Trophoblast cell (in vitro differentiated cells and primary cell): ENCODE data around the gene HUS1B.

Experiments
- DNase-seq, 2 donors: peaks; one replicate each; pipeline ENCODE4 v3.0.0-alpha.2; 2016
- H2AFZ ChIP-seq: 2 replicates; pipeline ENCODE4 v1.6.1; 2013; ENCODE audit warnings: low read length, moderate library complexity, mild to moderate bottlenecking; ENCODE audit not compliant: insufficient read depth, poor library complexity
- H2AK5ac ChIP-seq: 2 replicates; pipeline ENCODE4 v1.6.1; 2013; ENCODE audit warnings: mild to moderate bottlenecking, low read length
- H2BK120ac ChIP-seq: 2 replicates; pipeline ENCODE4 v1.6.1; 2013; ENCODE audit warnings: low read length, mild to moderate bottlenecking, moderate library complexity; ENCODE audit not compliant: insufficient read depth, poor library complexity
- H2BK12ac ChIP-seq: 2 replicates; pipeline ENCODE4 v1.6.1; 2013; ENCODE audit warnings: mild to moderate bottlenecking, low read length, moderate library complexity
- H2BK5ac ChIP-seq: 2 replicates; pipeline ENCODE4 v1.6.1; 2013; ENCODE audit warnings: low read length, low read depth, moderate library complexity, mild to moderate bottlenecking; ENCODE audit not compliant: poor library complexity
- H3K14ac ChIP-seq: 2 replicates; pipeline ENCODE4 v1.6.1; 2013; ENCODE audit warnings: mild to moderate bottlenecking, low read length
- H3K18ac ChIP-seq: 2 replicates; pipeline ENCODE4 v1.6.1; 2013; ENCODE audit warnings: mild to moderate bottlenecking, low read length
- H3K23ac ChIP-seq: 2 replicates; pipeline ENCODE4 v1.6.1; 2013; ENCODE audit warnings: low read length
- H3K27ac ChIP-seq: 2 replicates; pipeline ENCODE4 v1.5.1; 2013; ENCODE audit warnings: low read depth, mild to moderate bottlenecking, inconsistent platforms, low read length, moderate library complexity
- H3K27me3 ChIP-seq: 2 replicates; pipeline ENCODE4 v1.6.1; 2013; ENCODE audit warnings: inconsistent platforms, mild to moderate bottlenecking, low read length, moderate library complexity; ENCODE audit not compliant: insufficient read depth
- H3K36me3 ChIP-seq, 2 experiments: 1 replicate in 1 of 2; 2 replicates in 1 of 2; pipeline ENCODE4 v1.6.1; 2013; ENCODE audit warnings: low read length in 2 of 2, mild to moderate bottlenecking in 2 of 2, moderate library complexity in 1 of 2; ENCODE audit not compliant: insufficient read depth in 2 of 2, control insufficient read depth in 1 of 2
- H3K4ac ChIP-seq: 2 replicates; pipeline ENCODE4 v1.6.1; 2013; ENCODE audit warnings: low read depth, mild to moderate bottlenecking, low read length, moderate library complexity
- H3K4me1 ChIP-seq, 2 experiments: 1 replicate in 1 of 2; 2 replicates in 1 of 2; pipeline ENCODE4 v1.6.1; 2013; ENCODE audit warnings: low read length in 2 of 2, mild to moderate bottlenecking in 2 of 2, moderate library complexity in 1 of 2; ENCODE audit not compliant: insufficient read depth in 2 of 2, control insufficient read depth in 1 of 2
- H3K4me2 ChIP-seq: 2 replicates; pipeline ENCODE4 v1.6.1; 2013; ENCODE audit warnings: inconsistent platforms, mild to moderate bottlenecking, low read length, moderate library complexity
- H3K4me3 ChIP-seq: 2 replicates; pipeline ENCODE4 v1.5.1; 2013; ENCODE audit warnings: mild to moderate bottlenecking, low read depth, low read length, inconsistent platforms
- H3K79me1 ChIP-seq: one replicate; pipeline ENCODE4 v1.6.1; 2013; ENCODE audit warnings: low read length
- H3K79me2 ChIP-seq: 2 replicates; pipeline ENCODE4 v1.6.1; 2013; ENCODE audit warnings: low read length, mild to moderate bottlenecking; ENCODE audit not compliant: control insufficient read depth, insufficient read depth, poor library complexity
- H3K9ac ChIP-seq: 2 replicates; pipeline ENCODE4 v1.6.1; 2013; ENCODE audit warnings: mild to moderate bottlenecking, low read length
- H3K9me3 ChIP-seq: 2 replicates; pipeline ENCODE4 v1.6.1; 2013; ENCODE audit warnings: low read depth, mild to moderate bottlenecking, control low read depth, inconsistent platforms, low read length; ENCODE audit not compliant: insufficient read depth
- H4K12ac ChIP-seq: 2 replicates; pipeline ENCODE4 v1.6.1; 2013; ENCODE audit warnings: low read depth, mild to moderate bottlenecking, low read length, moderate library complexity
- H4K8ac ChIP-seq: 2 replicates; pipeline ENCODE4 v1.6.1; 2013; ENCODE audit warnings: low read depth, mild to moderate bottlenecking, low read length, moderate library complexity
- H4K91ac ChIP-seq: one replicate; pipeline ENCODE4 v1.6.1; 2013; ENCODE audit warnings: low read depth, mild to moderate bottlenecking, low read length, moderate library complexity
- WGBS: extraction: QIAGEN DNeasy Blood & Tissue Kit; methylation state at CpG from one replicate; pipeline ENCODE4 v1.1.7; 2013; ENCODE audit warnings: missing lambda C conversion rate; ENCODE audit not compliant: insufficient read length, insufficient coverage; ENCODE audit errors: extremely low coverage; 5-methylcytosine and 5-hydroxymethylcytosine counted together

HUS1B gene

GRCh38 chr6:692356-692851 lies 35.5 kb upstream of the HUS1B start:
- Histone ChIP-seq H2AFZ (peak overlapping the region; percentile 8), H2BK5ac (no peak overlapping the region), H3K9me3 (no peaks in the 10 kb centered on the region), H4K12ac (no peak overlapping the region), H3K36me3 (peaks cover 5 to 10% of the 10 kb centered on the region in 2 experiments), H3K27me3 (no peaks in the 10 kb centered on the region), H2BK12ac (no peak overlapping the region), H4K91ac (peak overlapping the region; percentile 2), H2BK120ac (no peak overlapping the region), H3K14ac (no peak overlapping the region), H3K23ac (no peak overlapping the region), H3K27ac (no peak overlapping the region), H3K4me2 (peak overlapping the region; percentile 90), H3K79me1 (peaks cover 10% of the 10 kb centered on the region), H4K8ac (peak overlapping the region; percentile 17), H3K4ac (no peak overlapping the region), H3K18ac (peak overlapping the region; percentile 12), H2AK5ac (no peak overlapping the region), H3K9ac (peak overlapping the region; percentile 76), H3K4me3 (peak overlapping the region; percentile 99), H3K79me2 (peaks cover 7% of the 10 kb centered on the region), H3K4me1 (peaks cover 3 to 4% of the 10 kb centered on the region in 2 experiments)
- peak; percentile 65 to 81 for DNase-seq
- WGBS = no CpG with 5 or more reads among the region's 45 CpGs

GRCh38 chr6:689223-689622 lies 32.3 kb upstream of the HUS1B start:
- no peak overlapping the region for H3K4ac ChIP-seq
- H2BK12ac ChIP-seq = no peak overlapping the region
- no peak overlapping the region for H3K18ac ChIP-seq
- peaks cover 3 to 4% of the 10 kb centered on the region in 2 experiments for H3K4me1 ChIP-seq
- no CpG with 5 or more reads among the region's 2 CpGs for WGBS
- H3K27me3 ChIP-seq = no peaks in the 10 kb centered on the region
- DNase-seq = no peak
- H3K27ac ChIP-seq = no peak overlapping the region
- no peak overlapping the region for H3K9ac ChIP-seq
- no peaks in the 10 kb centered on the region for H3K9me3 ChIP-seq
- H2AK5ac ChIP-seq = no peak overlapping the region
- no peak overlapping the region for H4K12ac ChIP-seq
- H2AFZ ChIP-seq = no peak overlapping the region
- H3K14ac ChIP-seq = no peak overlapping the region
- peaks cover 7% of the 10 kb centered on the region for H3K79me2 ChIP-seq
- H2BK5ac ChIP-seq = no peak overlapping the region
- no peak overlapping the region for H4K91ac ChIP-seq
- peaks cover 10% of the 10 kb centered on the region for H3K79me1 ChIP-seq
- H3K36me3 ChIP-seq = peaks cover 5 to 10% of the 10 kb centered on the region in 2 experiments
- no peak overlapping the region for H2BK120ac ChIP-seq
- no peak overlapping the region for H3K23ac ChIP-seq
- no peak overlapping the region for H4K8ac ChIP-seq
- H3K4me2 ChIP-seq = no peak overlapping the region
- H3K4me3 ChIP-seq = no peak overlapping the region

- H3K4me3 ChIP-seq = no peak overlapping the region
- H3K27me3 ChIP-seq = no peaks in the 10 kb centered on the region
- no peak overlapping the region for H3K14ac ChIP-seq
- H3K9me3 ChIP-seq = no peaks in the 10 kb centered on the region
- no peak overlapping the region for H2BK120ac ChIP-seq
- peaks cover 5 to 6% of the 10 kb centered on the region in 2 experiments for H3K4me1 ChIP-seq
- H3K23ac ChIP-seq = no peak overlapping the region
- no peak overlapping the region for H3K4me2 ChIP-seq
- DNase-seq = no peak
- H3K36me3 ChIP-seq = peaks cover 5 to 10% of the 10 kb centered on the region in 2 experiments
- peaks cover 3% of the 10 kb centered on the region for H3K79me2 ChIP-seq
- WGBS = no CpG with 5 or more reads among the region's 3 CpGs
- H4K12ac ChIP-seq = no peak overlapping the region
- H4K8ac ChIP-seq = no peak overlapping the region
- no peak overlapping the region for H2BK5ac ChIP-seq
- no peak overlapping the region for H3K4ac ChIP-seq
- H3K79me1 ChIP-seq = no peaks in the 10 kb centered on the region
- H4K91ac ChIP-seq = no peak overlapping the region
- H3K18ac ChIP-seq = no peak overlapping the region
- H2AK5ac ChIP-seq = no peak overlapping the region
- H3K9ac ChIP-seq = no peak overlapping the region
- H3K27ac ChIP-seq = no peak overlapping the region
- no peak overlapping the region for H2BK12ac ChIP-seq
- H2AFZ ChIP-seq = no peak overlapping the region
These were observed 29.6 kb upstream of the HUS1B start for GRCh38 chr6:686497-686896.

DNA sequence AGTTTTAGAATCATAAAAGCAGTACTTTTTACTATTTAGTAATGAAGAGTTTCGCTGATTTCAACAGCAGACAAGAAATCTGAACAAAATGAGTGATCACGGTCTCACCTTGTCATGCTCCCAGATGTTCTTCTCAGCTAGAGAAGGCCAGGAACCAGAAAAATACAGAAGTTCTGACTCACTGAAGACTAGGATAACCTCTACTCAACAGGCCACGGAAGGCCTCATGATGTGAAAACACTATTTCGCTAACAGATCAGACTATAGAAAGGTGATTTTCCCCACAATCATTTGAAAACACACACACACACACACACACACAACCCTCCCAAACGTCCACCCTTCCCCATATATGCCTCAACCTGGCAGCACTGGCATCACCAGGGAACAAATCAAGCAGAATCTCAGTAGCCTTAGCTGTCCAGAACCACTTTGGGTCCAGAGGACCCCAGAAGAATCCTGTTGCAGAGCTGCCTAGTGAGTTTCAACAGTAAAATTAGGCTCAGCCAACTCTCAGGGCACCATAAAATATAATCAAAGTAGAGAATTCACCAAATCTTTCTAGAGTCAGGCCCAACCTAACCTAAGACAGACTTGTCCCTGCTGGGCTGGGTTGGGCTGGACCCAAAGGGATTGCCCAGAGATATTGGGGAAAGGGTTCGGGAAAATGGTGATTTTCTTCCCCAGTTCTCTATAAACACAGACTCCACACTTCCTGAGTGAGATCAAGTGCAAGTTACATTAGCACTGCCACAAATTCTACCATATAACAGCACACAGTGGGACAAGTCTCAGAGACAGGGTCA lies 28.1 kb upstream of the HUS1B start:
- H2AFZ ChIP-seq = no peak overlapping the region
- H4K91ac ChIP-seq = no peak overlapping the region
- peaks cover 3% of the 10 kb centered on the region for H3K79me2 ChIP-seq
- H4K12ac ChIP-seq = no peak overlapping the region
- 100% methylated on average over 1 of the region's 6 CpGs for WGBS
- H3K23ac ChIP-seq = no peak overlapping the region
- no peak overlapping the region for H3K9ac ChIP-seq
- H3K36me3 ChIP-seq = peaks cover 2 to 6% of the 10 kb centered on the region in 2 experiments
- no peak overlapping the region for H2AK5ac ChIP-seq
- no peak for DNase-seq
- no peak overlapping the region for H2BK120ac ChIP-seq
- no peaks in the 10 kb centered on the region for H3K9me3 ChIP-seq
- H3K14ac ChIP-seq = no peak overlapping the region
- H3K79me1 ChIP-seq = no peaks in the 10 kb centered on the region
- no peak overlapping the region for H3K4me2 ChIP-seq
- no peak overlapping the region for H4K8ac ChIP-seq
- peaks cover 5 to 6% of the 10 kb centered on the region in 2 experiments for H3K4me1 ChIP-seq
- no peak overlapping the region for H3K4me3 ChIP-seq
- no peak overlapping the region for H3K27ac ChIP-seq
- H2BK5ac ChIP-seq = no peak overlapping the region
- H3K4ac ChIP-seq = no peak overlapping the region
- no peak overlapping the region for H2BK12ac ChIP-seq
- no peaks in the 10 kb centered on the region for H3K27me3 ChIP-seq
- H3K18ac ChIP-seq = no peak overlapping the region
